Stimulated activated naive CD4-positive, alpha-beta T cell treated with Interleukin-2 at 50 U/mL for 16 hours (primary cell): ENCODE results near the gene SCAF4.
"Not testable (repeated sequence)": the region's sequence is repeated elsewhere in the genome, so short reads cannot be mapped to it uniquely, and the experiment has no call there.

Experiments
- DNase-seq: peaks from one replicate; lab custom pipeline; 2025; lab: John Stamatoyannopoulos, UW

Gene SCAF4

DNA sequence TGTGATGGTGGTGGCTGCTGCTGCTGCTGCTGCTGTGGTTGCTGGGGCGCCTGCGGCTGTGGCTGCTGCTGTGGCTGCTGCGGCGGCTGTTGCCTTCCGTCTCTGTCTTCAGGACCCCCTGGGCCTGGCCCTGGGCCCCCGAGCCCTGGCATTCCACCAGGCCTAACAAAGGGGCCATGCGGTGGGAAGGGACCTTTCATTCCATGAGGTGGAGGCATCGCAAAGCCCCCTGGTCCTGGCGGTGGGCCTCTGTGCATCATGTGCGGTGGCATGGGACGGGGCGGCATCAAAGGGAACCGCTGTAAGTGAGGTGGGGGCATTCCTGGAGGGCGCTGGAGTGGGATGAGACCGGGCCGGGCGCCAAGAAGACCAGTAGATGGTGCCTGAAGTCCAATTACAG lies 60.0 kb downstream of the SCAF4 start:
- DNase-seq, result no peak

- no peak for DNase-seq
These were observed 60.7 kb downstream of the SCAF4 start for GRCh38 chr21:31671146-31671716.

DNA sequence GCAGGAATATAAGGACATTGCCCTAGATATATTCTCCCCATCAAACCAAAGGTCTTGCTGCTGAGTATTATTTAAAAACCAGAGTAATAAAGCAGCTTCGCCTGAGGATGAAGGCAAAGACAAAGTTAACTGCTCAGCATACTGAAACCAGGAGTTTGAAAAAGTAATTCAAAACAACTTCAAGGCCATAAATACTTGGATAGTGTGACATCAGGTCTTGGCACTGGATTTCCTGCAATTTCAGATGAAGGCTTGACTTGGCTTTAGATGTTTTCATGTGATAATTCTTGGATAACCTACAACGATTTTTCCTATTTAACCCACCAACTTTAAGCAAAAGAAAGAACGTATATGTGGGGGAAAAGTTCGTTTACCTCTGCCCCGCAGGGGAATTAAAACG lies 61.8 kb downstream of the SCAF4 start:
- no peak for DNase-seq

- no peak for DNase-seq
These were observed 63.0 kb downstream of the SCAF4 start for GRCh38 chr21:31668651-31669491.

DNA sequence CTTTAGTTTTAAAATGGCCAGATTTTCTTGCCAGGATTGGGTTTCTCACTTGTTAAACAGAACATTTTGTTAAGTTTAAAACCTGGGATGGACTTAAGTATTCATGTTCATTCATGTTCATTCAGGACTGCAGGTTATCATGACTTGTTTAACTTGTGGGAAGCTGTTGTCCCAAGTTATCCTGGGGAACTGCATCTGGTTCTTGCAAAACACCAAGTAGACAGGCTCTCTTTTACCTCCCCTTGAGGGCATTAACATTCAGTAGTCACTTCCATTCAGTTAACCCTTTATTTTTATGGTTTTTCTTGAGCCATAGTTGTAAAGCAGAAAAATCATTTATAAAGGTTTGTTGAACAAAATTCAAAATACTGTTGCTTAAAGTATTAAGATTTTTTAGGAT lies 64.3 kb downstream of the SCAF4 start:
- DNase-seq, result no peak

GRCh38 chr21:31667132-31667531 lies 64.8 kb downstream of the SCAF4 start:
- DNase-seq, result no peak

GRCh38 chr21:31666445-31667010 lies 65.4 kb downstream of the SCAF4 start:
- DNase-seq, result no peak

GRCh38 chr21:31665869-31666268 lies 66.0 kb downstream of the SCAF4 start:
- not testable (repeated sequence) for DNase-seq

DNA sequence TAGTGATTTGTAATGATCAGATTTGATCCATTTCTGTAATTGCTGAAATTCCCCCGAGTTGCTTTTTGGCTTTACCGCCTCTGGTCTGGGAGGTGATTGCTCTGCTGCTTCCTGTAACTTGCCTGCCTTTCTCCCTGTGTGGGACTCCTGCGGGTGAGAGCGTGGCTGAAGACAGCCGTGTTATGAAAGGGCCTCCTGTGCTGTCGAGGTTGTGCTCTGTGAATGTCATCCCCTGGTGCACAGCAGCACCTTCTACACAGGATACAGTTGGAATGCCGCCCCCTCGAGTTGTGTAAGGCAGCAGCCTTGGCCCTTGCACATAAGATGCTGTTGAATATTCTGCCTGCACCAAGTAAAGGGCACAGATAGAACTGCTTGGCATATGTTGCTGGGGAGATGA lies 66.5 kb downstream of the SCAF4 start:
- DNase-seq, result peak; percentile 21

DNA sequence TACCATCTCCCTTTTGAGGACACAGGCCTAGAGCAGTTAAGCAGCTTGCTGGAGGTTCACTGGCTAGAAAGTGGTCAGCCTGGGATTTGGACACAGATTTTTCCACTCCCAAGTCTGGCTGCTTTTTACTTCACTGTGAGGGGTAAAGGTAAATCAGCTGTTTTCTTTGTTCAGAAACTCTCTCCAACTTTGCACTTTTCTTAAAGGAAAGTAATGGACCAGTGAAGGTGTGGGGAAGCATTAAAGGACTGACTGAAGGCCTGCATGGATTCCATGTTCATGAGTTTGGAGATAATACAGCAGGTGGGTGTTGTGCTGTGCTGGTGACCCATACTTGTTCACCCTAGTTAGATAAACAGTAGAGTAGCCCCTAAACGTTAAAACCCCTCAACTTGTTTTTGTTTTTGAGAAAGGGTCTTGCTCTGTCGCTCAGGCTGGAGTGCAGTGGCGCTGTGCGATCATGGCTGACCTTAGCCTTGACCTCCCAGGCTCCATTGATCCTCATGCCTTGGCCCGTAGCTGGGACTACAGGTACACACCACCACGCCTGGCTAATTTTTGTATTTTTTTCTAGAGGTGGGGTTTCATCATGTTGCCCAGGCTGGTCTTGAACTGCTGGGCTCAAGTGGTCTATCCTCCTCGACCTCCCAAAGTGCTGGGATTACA lies 68.2 kb downstream of the SCAF4 start:
- DNase-seq, result no peak

- DNase-seq, result peak; percentile 4
These were observed 71.3 kb downstream of the SCAF4 start for GRCh38 chr21:31660591-31660990.

- DNase-seq, result no peak
These were observed 71.7 kb downstream of the SCAF4 start for GRCh38 chr21:31660259-31660565.

DNA sequence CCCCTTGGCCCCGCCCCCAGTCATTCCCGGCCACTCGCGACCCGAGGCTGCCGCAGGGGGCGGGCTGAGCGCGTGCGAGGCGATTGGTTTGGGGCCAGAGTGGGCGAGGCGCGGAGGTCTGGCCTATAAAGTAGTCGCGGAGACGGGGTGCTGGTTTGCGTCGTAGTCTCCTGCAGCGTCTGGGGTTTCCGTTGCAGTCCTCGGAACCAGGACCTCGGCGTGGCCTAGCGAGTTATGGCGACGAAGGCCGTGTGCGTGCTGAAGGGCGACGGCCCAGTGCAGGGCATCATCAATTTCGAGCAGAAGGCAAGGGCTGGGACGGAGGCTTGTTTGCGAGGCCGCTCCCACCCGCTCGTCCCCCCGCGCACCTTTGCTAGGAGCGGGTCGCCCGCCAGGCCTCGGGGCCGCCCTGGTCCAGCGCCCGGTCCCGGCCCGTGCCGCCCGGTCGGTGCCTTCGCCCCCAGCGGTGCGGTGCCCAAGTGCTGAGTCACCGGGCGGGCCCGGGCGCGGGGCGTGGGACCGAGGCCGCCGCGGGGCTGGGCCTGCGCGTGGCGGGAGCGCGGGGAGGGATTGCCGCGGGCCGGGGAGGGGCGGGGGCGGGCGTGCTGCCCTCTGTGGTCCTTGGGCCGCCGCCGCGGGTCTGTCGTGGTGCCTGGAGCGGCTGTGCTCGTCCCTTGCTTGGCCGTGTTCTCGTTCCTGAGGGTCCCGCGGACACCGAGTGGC lies 72.2 kb downstream of the SCAF4 start, which contains the start of gene SOD1:
SOD1 (plus strand) TSS at position 158 of the 723 bp plus-strand sequence; CDS start at position 235, 77 bp downstream.
- DNase-seq, result peak; percentile 96

DNA sequence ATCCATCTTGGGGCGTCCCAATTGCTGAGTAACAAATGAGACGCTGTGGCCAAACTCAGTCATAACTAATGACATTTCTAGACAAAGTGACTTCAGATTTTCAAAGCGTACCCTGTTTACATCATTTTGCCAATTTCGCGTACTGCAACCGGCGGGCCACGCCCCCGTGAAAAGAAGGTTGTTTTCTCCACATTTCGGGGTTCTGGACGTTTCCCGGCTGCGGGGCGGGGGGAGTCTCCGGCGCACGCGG lies 72.7 kb downstream of the SCAF4 start:
- no peak for DNase-seq

- DNase-seq, result no peak
These were observed 73.9 kb downstream of the SCAF4 start for GRCh38 chr21:31658053-31658452.

GRCh38 chr21:31656199-31657095 lies 75.5 kb downstream of the SCAF4 start:
- peak; percentile 50 for DNase-seq

DNA sequence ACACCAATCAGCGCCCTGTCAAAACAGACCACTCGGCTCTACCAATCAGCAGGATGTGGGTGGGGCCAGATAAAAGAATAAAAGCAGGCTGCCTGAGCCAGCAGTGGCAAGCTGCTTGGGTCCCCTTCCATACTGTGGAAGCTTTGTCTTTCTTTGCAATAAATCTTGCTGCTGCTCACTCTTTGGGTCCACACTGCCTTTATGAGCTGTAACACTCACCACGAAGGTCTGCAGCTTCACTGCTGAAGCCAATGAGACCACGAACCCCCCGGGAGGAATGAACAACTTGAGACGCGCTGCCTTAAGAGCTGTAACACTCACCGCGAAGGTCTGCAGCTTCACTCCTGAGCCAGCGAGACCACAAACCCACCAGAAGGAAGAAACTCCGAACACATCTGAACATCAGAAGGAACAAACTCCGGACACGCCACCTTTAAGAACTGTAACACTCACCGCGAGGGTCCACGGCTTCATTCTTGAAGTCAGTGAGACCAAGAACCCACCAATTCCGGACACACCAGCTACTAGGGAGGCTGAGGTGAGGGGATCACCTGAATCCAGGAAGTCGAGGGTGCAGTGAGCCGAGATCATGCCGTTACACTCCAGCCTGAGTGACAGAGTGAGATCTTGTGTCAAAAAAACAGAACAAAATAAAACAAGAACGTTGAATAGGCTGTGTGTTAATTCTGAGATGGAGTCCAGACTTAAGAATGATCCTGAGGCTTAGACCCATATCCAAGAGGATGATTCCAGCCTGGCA lies 76.9 kb downstream of the SCAF4 start:
- not testable (repeated sequence) for DNase-seq

DNA sequence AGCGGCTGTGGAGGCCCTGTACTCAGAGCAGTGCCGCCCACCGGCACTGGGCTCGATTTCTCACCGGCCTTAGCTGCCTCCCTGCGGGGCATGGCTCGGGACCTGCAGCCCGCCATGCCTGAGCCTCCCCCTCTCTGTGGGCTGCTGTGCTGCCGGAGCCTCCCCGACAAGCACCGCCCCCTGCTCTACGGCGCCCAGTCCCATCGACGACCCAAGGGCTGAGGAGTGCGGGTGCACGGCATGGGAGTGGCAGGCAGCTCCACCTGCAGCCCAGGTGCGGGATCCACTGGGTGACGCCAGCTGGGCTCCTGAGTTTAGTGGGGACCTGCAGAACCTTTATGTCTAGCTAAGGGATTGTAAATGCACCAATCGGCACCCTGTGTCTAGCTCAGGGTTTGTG lies 77.6 kb downstream of the SCAF4 start:
- DNase-seq, result no peak

- DNase-seq, result not testable (repeated sequence)
These were observed 80.4 kb downstream of the SCAF4 start for GRCh38 chr21:31651491-31651890.

DNA sequence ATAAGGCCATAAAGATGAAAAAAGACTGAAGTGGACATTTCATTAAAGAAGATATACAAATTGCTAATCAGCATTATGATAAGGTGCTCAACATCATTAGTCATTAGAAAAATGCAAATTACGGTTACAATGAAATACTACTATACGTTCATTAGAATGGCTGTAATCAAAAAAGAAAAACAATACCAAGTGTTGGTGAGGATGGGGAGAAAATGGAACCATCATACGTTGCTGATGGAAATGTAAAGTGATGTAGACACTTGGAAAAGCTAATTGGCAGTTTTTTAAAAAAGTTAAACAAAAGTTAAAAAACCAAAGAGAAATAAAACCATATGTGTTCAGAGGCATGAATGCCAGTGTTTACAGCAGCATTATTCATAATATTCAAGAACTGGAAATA lies 81.0 kb downstream of the SCAF4 start:
- DNase-seq, result no peak

GRCh38 chr21:31647650-31648049 lies 84.3 kb downstream of the SCAF4 start:
- DNase-seq, result no peak
